ENCODE measurements around the gene RPL13A. TPM values are rescaled to one million over a fixed set of nuclear protein-coding genes. Genes with fewer than 3 reads are reported as not detected.

Gene RPL13A
- total RNA-seq, 4 donors from 2014 or later = 3,111 to 3,948 (median 3,333) TPM

- H3K27ac ChIP-seq = no peak overlapping the region
- DNase-seq (ENCODE audit: low spot score in 2 of 2) = no peak
- H3K9me3 ChIP-seq = no peaks in the 10 kb centered on the region
- no peak overlapping the region for H3K4me3 ChIP-seq
- TF ChIP-seq, protein P1, sequence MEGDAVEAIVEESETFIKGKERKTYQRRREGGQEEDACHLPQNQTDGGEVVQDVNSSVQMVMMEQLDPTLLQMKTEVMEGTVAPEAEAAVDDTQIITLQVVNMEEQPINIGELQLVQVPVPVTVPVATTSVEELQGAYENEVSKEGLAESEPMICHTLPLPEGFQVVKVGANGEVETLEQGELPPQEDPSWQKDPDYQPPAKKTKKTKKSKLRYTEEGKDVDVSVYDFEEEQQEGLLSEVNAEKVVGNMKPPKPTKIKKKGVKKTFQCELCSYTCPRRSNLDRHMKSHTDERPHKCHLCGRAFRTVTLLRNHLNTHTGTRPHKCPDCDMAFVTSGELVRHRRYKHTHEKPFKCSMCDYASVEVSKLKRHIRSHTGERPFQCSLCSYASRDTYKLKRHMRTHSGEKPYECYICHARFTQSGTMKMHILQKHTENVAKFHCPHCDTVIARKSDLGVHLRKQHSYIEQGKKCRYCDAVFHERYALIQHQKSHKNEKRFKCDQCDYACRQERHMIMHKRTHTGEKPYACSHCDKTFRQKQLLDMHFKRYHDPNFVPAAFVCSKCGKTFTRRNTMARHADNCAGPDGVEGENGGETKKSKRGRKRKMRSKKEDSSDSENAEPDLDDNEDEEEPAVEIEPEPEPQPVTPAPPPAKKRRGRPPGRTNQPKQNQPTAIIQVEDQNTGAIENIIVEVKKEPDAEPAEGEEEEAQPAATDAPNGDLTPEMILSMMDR (IDR thresholded peaks at IDR 0.05) = no peak
- TF ChIP-seq POLR2A (IDR thresholded peaks at IDR 0.05) (no peak), EP300 (IDR thresholded peaks at IDR 0.05) (no peak)
- peaks cover 0 to 81% (median 9%) of the 10 kb centered on the region in 3 donors for H3K36me3 ChIP-seq
- peaks cover 0 to 11% (median 4%) of the 10 kb centered on the region in 4 donors for H3K4me1 ChIP-seq
- no peaks in the 10 kb centered on the region for H3K27me3 ChIP-seq
- 89 to 90% methylated on average over 34 to 39 of the region's 39 CpGs for WGBS, 2 donors
Measured at GRCh38 chr19:49463960-49464740, 23.3 kb upstream of the RPL13A start.

GRCh38 chr19:49465371-49465770 is 22.0 kb upstream of the RPL13A start:
- TF ChIP-seq EP300 (IDR thresholded peaks at IDR 0.05) = no peak
- TF ChIP-seq, protein P1 (IDR thresholded peaks at IDR 0.05) = no peak
- no peak for TF ChIP-seq POLR2A (IDR thresholded peaks at IDR 0.05)
- no peaks in the 10 kb centered on the region for H3K27me3 ChIP-seq
- H3K9me3 ChIP-seq = no peaks in the 10 kb centered on the region
- H3K36me3 ChIP-seq = peaks cover 0 to 75% (median 4%) of the 10 kb centered on the region in 3 donors
- no peak overlapping the region for H3K4me3 ChIP-seq
- 96 to 100% methylated on average over 1 to 3 of the region's 3 CpGs for WGBS, 2 donors
- peaks cover 0 to 19% (median 7%) of the 10 kb centered on the region in 4 donors for H3K4me1 ChIP-seq
- DNase-seq (ENCODE audit: low spot score in 2 of 2) = no peak
- no peak overlapping the region for H3K27ac ChIP-seq

DNA sequence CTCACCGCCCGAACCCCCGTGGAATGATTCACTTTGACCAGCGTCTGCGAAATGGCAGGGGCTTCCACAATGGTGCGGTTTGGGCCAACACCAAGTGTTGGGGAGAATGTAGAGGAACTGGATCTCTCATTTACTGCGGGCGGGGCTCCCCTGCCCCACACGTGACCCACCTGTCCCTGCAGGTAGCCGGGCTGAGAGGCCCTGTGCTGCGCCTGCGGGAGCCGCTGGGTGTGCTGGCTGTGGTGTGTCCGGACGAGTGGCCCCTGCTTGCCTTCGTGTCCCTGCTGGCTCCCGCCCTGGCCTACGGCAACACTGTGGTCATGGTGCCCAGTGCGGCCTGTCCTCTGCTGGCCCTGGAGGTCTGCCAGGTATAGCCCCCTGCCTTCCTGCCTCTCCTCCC is 19.2 kb upstream of the RPL13A start:
- H3K27ac ChIP-seq = peak overlapping the region in 3 of 4 donors; percentile 66 to 82 (median 82)
- H3K36me3 ChIP-seq = peaks cover 0 to 56% (median 0%) of the 10 kb centered on the region in 3 donors
- WGBS, 2 donors = 86 to 87% methylated on average over 11 to 12 of the region's 19 CpGs
- H3K9me3 ChIP-seq = no peaks in the 10 kb centered on the region
- DNase-seq (ENCODE audit: low spot score in 2 of 2) = no peak
- H3K4me3 ChIP-seq = no peak overlapping the region
- TF ChIP-seq, protein P1 (IDR thresholded peaks at IDR 0.05) = no peak
- TF ChIP-seq POLR2A (IDR thresholded peaks at IDR 0.05) = no peak
- no peak for TF ChIP-seq EP300 (IDR thresholded peaks at IDR 0.05)
- no peaks in the 10 kb centered on the region for H3K27me3 ChIP-seq
- peaks cover 0 to 24% (median 8%) of the 10 kb centered on the region in 4 donors for H3K4me1 ChIP-seq

DNA sequence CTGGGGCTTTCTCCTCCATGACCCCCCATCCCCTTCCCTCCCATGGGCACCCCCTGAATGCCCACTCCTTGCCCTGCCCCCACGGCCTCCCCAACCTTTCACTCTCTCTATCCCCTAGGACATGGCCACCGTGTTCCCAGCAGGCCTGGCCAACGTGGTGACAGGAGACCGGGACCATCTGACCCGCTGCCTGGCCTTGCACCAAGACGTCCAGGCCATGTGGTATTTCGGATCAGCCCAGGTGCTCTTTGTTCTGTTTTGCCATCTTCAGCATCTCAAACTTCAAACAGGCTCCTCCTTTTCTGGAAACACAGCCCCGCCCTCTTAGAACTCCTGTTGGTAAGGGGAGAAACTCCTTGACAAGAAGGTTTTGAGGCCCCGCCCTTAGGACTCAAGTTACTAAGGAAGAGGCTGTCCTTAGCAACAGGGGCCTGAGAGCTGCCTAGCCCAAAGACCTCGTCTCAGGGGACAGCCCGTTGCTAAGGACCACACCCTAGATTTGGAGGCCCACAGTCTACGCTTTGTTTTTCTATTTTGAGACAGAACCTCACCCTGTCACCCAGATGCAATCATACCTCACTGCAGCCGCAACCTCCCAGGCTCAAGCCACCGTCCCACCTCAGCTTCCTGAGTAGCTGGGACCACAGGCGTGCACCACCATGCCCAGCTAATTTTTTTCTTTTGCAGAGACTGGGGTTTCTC is 18.5 kb upstream of the RPL13A start:
- 57 to 58% methylated on average over 15 of the region's 15 CpGs for WGBS, 2 donors
- TF ChIP-seq, protein P1 (IDR thresholded peaks at IDR 0.05) = no peak
- TF ChIP-seq EP300 (IDR thresholded peaks at IDR 0.05) (no peak), POLR2A (IDR thresholded peaks at IDR 0.05) (no peak)
- peak overlapping the region in 3 of 4 donors; percentile 66 to 82 (median 82) for H3K27ac ChIP-seq
- peak; percentile 75 to 77 for DNase-seq (ENCODE audit: low spot score in 2 of 2)
- peaks cover 0 to 31% (median 8%) of the 10 kb centered on the region in 4 donors for H3K4me1 ChIP-seq
- no peaks in the 10 kb centered on the region for H3K9me3 ChIP-seq
- no peaks in the 10 kb centered on the region for H3K27me3 ChIP-seq
- no peak overlapping the region for H3K4me3 ChIP-seq
- peaks cover 0 to 52% (median 0%) of the 10 kb centered on the region in 3 donors for H3K36me3 ChIP-seq

Data from tibial nerve (tissue), 4 donors.